Esophagus (tissue), 2 donors: ENCODE results near the gene DENND1B. TPM values are rescaled to one million over a fixed set of nuclear protein-coding genes. Genes with fewer than 3 reads are reported as not detected.

Source experiments
- H3K27ac ChIP-seq, 2 donors: one replicate each; pipeline ENCODE4 v1.5.1; 2013; ENCODE audit warnings: low read depth in 2 of 2, mild to moderate bottlenecking in 2 of 2, inconsistent platforms in 1 of 2, low read length in 1 of 2, moderate library complexity in 1 of 2
- H3K27me3 ChIP-seq, 2 donors: one replicate each; pipeline ENCODE4 v1.6.1; 2013; ENCODE audit warnings: low read length in 2 of 2, control low read depth in 1 of 2, mild to moderate bottlenecking in 1 of 2; ENCODE audit not compliant: insufficient read depth in 2 of 2, control insufficient read depth in 1 of 2
- H3K36me3 ChIP-seq, 2 donors: one replicate each; pipeline ENCODE4 v1.6.1; 2013; ENCODE audit warnings: low read length in 1 of 2; ENCODE audit not compliant: control insufficient read depth in 2 of 2, insufficient read depth in 2 of 2
- H3K4me1 ChIP-seq, 2 donors: one replicate each; pipeline ENCODE4 v1.6.1; 2013; ENCODE audit warnings: low read length in 1 of 2; ENCODE audit not compliant: control insufficient read depth in 2 of 2, insufficient read depth in 2 of 2
- H3K4me3 ChIP-seq, 2 donors: one replicate each; pipeline ENCODE4 v1.5.1; 2013; ENCODE audit warnings: low read length in 2 of 2, mild to moderate bottlenecking in 2 of 2, low read depth in 1 of 2, moderate library complexity in 1 of 2
- H3K9me3 ChIP-seq, 2 donors: one replicate each; pipeline ENCODE4 v1.6.1; 2013; ENCODE audit warnings: mild to moderate bottlenecking in 2 of 2, low read depth in 1 of 2, low read length in 1 of 2, moderate library complexity in 1 of 2; ENCODE audit not compliant: control insufficient read depth in 2 of 2, insufficient read depth in 1 of 2
- WGBS, 2 donors: extraction: QIAGEN DNeasy Blood & Tissue Kit; methylation state at CpG; one replicate each; pipeline ENCODE4 v1.1.7; 2013; 5-methylcytosine and 5-hydroxymethylcytosine counted together
- polyA plus RNA-seq, 2 donors: library from polyadenylated mRNA; stranded (reverse); fragments of 200-250 nt; gene quantifications; one replicate each; pipeline ENCODE4 v1.2.3, GENCODE V29; 2013
- donor health status: healthy with polysubstance abuse.
- donor health status: Bipolar disorder and iron deficiency.

The DENND1B gene
- polyA plus RNA-seq, 2 donors: 3.4 to 4.8 TPM

GRCh38 chr1:197559655-197560054 is 215.6 kb downstream of the DENND1B start:
- Histone ChIP-seq H3K4me1 (no peaks in the 10 kb centered on the region), H3K27ac (no peak overlapping the region), H3K9me3 (no peaks in the 10 kb centered on the region), H3K36me3 (peaks cover 0 to 3% of the 10 kb centered on the region in 2 donors), H3K27me3 (no peaks in the 10 kb centered on the region), H3K4me3 (no peak overlapping the region)
- 94 to 95% methylated on average over 1 of the region's 1 CpG for WGBS, 2 donors

DNA sequence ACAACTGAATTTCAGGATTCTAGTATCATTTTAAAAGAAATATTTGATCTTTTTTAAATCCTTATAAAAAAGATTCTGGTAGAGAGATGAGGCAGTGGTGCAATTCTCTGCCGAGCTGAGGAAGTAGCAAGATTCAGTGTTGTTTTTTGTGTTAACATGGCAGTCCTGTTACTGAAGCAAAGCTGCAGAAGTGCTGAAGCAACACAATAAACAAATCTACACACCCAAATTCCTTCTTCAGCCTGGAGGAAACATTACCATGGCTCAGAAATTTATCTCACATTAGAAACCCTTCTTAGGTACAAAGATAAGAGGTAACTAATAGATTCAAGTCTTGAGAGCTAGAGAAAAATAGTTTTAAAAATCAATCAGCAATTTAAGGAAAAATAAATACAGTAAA is 216.0 kb downstream of the DENND1B start:
- Histone ChIP-seq H3K4me1 (no peaks in the 10 kb centered on the region), H3K9me3 (no peaks in the 10 kb centered on the region), H3K4me3 (no peak overlapping the region), H3K27ac (no peak overlapping the region), H3K36me3 (peaks cover 0 to 3% of the 10 kb centered on the region in 2 donors), H3K27me3 (no peaks in the 10 kb centered on the region)
- WGBS, 2 donors: 63 to 69% methylated on average over 1 of the region's 1 CpG

GRCh38 chr1:197557302-197557701 is 218.0 kb downstream of the DENND1B start:
- Histone ChIP-seq H3K27ac (no peak overlapping the region), H3K4me3 (no peak overlapping the region), H3K9me3 (no peaks in the 10 kb centered on the region), H3K36me3 (no peaks in the 10 kb centered on the region), H3K27me3 (no peaks in the 10 kb centered on the region), H3K4me1 (no peaks in the 10 kb centered on the region)
- WGBS, 2 donors: 35 to 36% methylated on average over 1 of the region's 1 CpG

DNA sequence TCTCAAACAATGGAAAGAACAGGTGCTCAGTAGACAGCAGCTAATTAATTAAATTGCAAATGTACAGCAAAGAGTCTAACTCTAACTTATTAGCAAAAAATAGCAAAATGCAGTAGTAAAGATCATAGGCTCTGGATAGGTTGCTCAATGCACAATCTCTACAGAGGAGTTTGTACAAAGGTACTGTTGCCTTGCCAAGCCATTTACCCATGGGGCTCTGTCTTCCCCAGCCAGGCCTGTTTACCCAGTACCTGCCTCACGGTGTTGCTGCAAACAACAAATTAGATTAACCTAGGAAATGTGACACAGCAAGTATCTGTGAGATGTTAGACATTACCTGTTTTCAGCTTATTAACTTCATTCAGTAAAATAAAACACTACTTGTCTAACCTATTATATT is 222.0 kb downstream of the DENND1B start:
- Histone ChIP-seq H3K4me3 (no peak overlapping the region), H3K27ac (no peak overlapping the region), H3K36me3 (no peaks in the 10 kb centered on the region), H3K9me3 (no peaks in the 10 kb centered on the region), H3K27me3 (no peaks in the 10 kb centered on the region), H3K4me1 (no peaks in the 10 kb centered on the region)
- 0% methylated on average over 1 of the region's 1 CpG for WGBS, 2 donors

GRCh38 chr1:197546989-197547388 is 228.3 kb downstream of the DENND1B start:
- H3K4me3 ChIP-seq: no peak overlapping the region
- no peaks in the 10 kb centered on the region for H3K36me3 ChIP-seq
- WGBS, 2 donors: 97 to 100% methylated on average over 1 of the region's 1 CpG
- no peaks in the 10 kb centered on the region for H3K27me3 ChIP-seq
- no peak overlapping the region for H3K27ac ChIP-seq
- H3K9me3 ChIP-seq: no peaks in the 10 kb centered on the region
- H3K4me1 ChIP-seq: no peaks in the 10 kb centered on the region

GRCh38 chr1:197544553-197544952 is 230.7 kb downstream of the DENND1B start:
- 93 to 94% methylated on average over 2 of the region's 2 CpGs for WGBS, 2 donors
- H3K27me3 ChIP-seq: no peaks in the 10 kb centered on the region
- H3K4me3 ChIP-seq: no peak overlapping the region
- no peaks in the 10 kb centered on the region for H3K9me3 ChIP-seq
- no peak overlapping the region for H3K27ac ChIP-seq
- no peaks in the 10 kb centered on the region for H3K36me3 ChIP-seq
- no peaks in the 10 kb centered on the region for H3K4me1 ChIP-seq

- H3K36me3 ChIP-seq: no peaks in the 10 kb centered on the region
- H3K27me3 ChIP-seq: no peaks in the 10 kb centered on the region
- no peaks in the 10 kb centered on the region for H3K9me3 ChIP-seq
- 91 to 92% methylated on average over 3 of the region's 3 CpGs for WGBS, 2 donors
- H3K4me3 ChIP-seq: no peak overlapping the region
- no peaks in the 10 kb centered on the region for H3K4me1 ChIP-seq
- no peak overlapping the region for H3K27ac ChIP-seq
These were observed 231.2 kb downstream of the DENND1B start for GRCh38 chr1:197544130-197544529.

GRCh38 chr1:197541411-197541810 is 233.9 kb downstream of the DENND1B start:
- no peak overlapping the region for H3K4me3 ChIP-seq
- no peaks in the 10 kb centered on the region for H3K4me1 ChIP-seq
- no peaks in the 10 kb centered on the region for H3K27me3 ChIP-seq
- no peak overlapping the region for H3K27ac ChIP-seq
- H3K9me3 ChIP-seq: no peaks in the 10 kb centered on the region
- H3K36me3 ChIP-seq: peaks cover 0 to 3% of the 10 kb centered on the region in 2 donors

DNA sequence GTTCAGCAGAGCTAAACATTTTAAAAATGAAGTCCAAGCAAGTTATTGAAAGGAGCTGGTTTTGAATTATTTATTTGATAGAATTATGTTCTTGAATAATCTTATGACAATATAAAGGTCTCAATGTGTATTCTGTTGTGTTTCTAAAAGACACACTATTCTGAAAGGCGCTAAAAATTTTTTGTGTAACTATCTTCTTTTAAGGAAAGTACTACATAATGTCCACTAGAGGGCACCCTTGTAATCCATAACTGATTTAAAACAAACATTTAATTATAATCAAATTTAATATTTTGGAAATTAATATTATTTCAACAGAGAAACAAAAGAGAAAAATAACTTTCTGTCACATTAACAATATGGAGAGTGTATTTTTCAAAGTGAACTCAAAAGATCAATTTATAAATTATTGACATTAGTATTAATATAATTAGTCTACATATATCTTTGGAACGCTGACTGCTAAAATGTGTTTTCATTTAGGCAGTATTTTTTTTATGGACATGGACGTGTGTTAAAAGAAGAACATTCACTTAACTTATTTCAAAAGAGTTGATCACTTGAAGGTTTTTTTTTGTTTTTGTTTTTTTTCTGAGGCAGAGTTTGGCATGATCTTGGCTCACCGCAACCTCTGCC is 248.4 kb downstream of the DENND1B start:
- H3K9me3 ChIP-seq: no peaks in the 10 kb centered on the region
- 61 to 69% methylated on average over 4 of the region's 4 CpGs for WGBS, 2 donors
- no peaks in the 10 kb centered on the region for H3K4me1 ChIP-seq
- no peaks in the 10 kb centered on the region for H3K27me3 ChIP-seq
- no peak overlapping the region for H3K4me3 ChIP-seq
- H3K36me3 ChIP-seq: no peaks in the 10 kb centered on the region
- H3K27ac ChIP-seq: no peak overlapping the region

- no peaks in the 10 kb centered on the region for H3K9me3 ChIP-seq
- WGBS, 2 donors: 31 to 39% methylated on average over 2 of the region's 2 CpGs
- H3K36me3 ChIP-seq: no peaks in the 10 kb centered on the region
- H3K27ac ChIP-seq: no peak overlapping the region
- no peak overlapping the region for H3K4me3 ChIP-seq
- H3K27me3 ChIP-seq: no peaks in the 10 kb centered on the region
- H3K4me1 ChIP-seq: no peaks in the 10 kb centered on the region
These were observed 254.1 kb downstream of the DENND1B start for GRCh38 chr1:197521118-197521739.
